C4-2B (cell line): Measurements from ENCODE around the gene WFDC1.

Source experiments
- H3K27ac ChIP-seq: fragments of 450-650 bp; 2 replicates; pipeline ENCODE4 v1.5.1; 2017
- ZFX ChIP-seq: fragments of 450-650 bp; IDR thresholded peaks from 2 replicates; pipeline ENCODE4 v1.6.1; 2017
- TF ChIP-seq, protein P1 (sequence below): fragments of 450-650 bp; conservative IDR thresholded peaks from 2 replicates; pipeline ENCODE4 v1.5.1; 2017; ENCODE audit warnings: mild to moderate bottlenecking

The WFDC1 gene

DNA sequence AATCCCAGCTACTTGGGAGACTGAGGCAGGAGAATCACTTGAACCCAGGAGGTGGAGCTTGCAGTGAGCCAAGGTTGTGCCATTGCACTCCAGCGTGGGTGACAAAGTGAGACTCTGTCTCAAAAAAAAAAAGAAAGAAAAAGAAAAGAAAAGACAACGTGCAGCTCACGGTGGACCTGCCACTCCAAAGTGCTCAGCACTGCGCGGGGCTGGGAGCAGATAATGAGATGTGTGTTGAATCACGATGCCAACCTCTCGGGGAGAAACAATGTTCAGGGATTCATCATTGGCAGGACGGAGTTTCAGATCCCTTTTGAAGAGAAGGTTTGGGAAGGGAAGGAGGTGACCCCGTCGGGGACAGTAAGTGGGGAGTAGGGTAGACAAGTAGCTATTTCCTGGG lies 19.2 kb downstream of the WFDC1 start:
- no peak for TF ChIP-seq ZFX
- TF ChIP-seq, protein P1, sequence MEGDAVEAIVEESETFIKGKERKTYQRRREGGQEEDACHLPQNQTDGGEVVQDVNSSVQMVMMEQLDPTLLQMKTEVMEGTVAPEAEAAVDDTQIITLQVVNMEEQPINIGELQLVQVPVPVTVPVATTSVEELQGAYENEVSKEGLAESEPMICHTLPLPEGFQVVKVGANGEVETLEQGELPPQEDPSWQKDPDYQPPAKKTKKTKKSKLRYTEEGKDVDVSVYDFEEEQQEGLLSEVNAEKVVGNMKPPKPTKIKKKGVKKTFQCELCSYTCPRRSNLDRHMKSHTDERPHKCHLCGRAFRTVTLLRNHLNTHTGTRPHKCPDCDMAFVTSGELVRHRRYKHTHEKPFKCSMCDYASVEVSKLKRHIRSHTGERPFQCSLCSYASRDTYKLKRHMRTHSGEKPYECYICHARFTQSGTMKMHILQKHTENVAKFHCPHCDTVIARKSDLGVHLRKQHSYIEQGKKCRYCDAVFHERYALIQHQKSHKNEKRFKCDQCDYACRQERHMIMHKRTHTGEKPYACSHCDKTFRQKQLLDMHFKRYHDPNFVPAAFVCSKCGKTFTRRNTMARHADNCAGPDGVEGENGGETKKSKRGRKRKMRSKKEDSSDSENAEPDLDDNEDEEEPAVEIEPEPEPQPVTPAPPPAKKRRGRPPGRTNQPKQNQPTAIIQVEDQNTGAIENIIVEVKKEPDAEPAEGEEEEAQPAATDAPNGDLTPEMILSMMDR: no peak
- no peak overlapping the region for H3K27ac ChIP-seq

DNA sequence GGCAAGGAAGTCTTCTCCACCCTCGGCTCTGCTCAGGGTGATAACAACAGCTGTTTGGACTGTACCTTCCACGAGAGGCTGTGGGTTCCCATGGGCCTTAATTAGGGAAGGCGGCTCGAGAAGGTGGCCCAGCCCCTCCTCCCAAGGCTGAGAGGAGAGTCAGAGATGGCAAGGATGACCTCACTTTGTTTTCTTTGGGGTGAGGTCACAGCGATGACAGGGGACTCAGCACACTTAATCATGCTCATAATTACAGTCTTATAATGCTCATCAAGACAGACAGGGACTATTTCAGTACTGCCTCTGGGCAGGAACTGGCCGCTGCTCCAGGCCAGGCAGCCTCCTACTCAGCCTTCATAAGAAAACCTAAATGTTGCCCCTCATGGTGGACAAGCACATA lies 19.7 kb downstream of the WFDC1 start:
- TF ChIP-seq ZFX: no peak
- TF ChIP-seq, protein P1: no peak
- H3K27ac ChIP-seq: no peak overlapping the region

DNA sequence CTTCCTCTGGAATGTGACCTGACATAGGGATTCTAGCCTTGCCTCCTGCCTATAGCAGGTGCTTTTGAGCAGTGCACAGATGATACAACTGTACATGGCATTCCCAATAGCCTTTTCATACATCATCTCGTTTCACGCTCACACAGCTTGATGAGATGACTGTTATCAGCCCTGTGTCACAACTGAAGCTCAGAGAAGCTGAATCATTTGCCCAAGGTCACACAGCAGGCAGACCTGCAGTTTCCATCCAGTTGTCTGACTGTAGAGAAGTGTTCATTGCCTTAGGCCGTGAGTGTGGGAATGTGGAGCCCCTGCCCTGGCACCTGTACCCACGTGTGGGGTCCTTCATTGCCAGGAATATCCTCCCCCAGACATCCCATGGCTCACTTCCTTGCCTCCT lies 20.1 kb downstream of the WFDC1 start:
- TF ChIP-seq, protein P1: no peak
- no peak overlapping the region for H3K27ac ChIP-seq

DNA sequence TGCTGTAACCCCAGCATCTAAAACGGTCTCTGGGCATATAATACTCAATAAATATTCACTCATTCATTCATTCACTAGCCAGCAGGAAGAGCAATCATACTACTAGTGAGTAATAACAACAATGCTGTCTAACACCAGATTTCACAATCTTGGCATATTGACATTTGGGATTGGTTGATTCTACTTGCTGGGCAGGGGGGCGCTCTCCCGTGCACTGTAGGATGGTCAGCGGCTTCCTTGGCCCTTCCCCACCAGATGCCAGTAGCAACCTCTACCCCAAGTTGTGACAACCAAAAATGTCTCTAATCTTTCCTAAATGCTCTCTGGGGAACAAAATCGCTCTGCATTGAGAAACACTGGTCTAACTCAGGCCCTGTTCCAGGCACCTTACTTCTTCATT lies 20.7 kb downstream of the WFDC1 start:
- TF ChIP-seq ZFX: no peak
- H3K27ac ChIP-seq: no peak overlapping the region

DNA sequence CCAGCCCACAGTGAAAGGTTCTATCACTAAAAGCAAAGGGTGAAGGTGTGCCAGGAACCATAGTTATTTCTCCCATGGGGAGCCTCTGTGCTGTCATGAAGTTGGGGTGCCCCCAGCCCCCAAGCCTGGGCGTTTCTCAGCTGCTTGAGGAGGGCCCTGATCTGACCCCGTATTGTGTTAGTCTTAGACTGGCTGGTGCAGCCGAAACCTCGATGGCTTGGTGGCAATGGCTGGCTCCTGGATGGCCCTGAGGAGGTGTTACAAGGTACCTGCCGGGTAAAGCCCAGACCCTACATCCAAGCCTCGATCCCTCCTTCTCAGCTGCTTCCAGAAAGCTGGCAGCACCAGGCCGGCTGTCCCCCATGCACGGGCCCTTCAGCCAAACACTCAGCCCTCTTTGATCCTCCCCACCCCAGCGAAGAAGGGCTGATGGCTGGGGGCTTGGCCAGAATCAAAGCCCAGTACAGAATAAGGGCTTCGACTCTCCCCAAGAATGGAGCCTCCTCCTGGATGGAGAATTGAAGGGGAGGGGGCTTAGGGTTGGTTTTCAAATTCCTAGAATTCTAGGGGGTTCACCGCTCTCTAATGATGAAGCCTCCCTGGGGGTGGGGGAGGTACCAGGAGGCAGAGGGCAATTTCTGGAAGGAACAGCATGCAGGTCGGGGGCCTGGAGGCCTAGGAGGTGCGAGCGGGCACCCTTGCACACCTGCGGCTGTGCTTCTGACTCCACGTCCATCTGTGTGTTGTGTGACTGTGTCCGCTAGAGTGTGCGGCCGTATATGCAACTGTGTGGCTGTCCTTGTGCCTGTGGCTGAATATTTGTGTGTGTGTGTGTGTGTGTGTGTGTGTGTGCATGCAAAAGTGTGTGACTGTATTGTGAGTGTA lies 23.7 kb downstream of the WFDC1 start:
- H3K27ac ChIP-seq: no peak overlapping the region
- TF ChIP-seq, protein P1: no peak
- TF ChIP-seq ZFX: no peak

DNA sequence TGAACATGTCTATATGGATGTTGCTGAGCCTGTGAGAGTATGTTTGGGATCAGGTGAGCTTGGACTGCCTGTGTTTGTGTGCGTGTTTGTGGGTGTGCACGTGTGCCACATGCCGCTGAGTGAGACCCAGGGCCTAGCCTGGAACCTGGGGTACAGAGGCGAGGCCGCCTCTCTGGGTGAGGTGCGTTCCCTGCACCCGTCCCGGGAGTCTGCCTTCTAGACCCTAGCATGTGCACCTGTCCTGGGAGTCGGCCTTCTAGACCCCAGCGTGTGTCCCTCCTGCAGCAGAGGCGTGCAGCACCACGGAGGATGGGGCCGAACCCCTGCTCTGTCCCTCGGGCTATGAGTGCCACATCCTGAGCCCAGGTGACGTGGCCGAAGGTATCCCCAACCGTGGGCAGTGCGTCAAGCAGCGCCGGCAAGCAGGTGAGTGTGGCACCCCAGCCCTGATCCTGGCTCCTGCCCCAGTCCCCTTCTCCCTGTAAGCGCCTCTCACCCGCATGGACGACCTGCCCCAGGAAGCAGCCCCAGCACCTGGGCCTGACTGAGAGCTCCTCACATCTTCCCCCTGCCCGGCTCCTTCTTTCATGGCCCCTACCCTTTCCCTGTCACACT lies 24.6 kb downstream of the WFDC1 start:
- TF ChIP-seq, protein P1: no peak
- no peak for TF ChIP-seq ZFX
- H3K27ac ChIP-seq: no peak overlapping the region

DNA sequence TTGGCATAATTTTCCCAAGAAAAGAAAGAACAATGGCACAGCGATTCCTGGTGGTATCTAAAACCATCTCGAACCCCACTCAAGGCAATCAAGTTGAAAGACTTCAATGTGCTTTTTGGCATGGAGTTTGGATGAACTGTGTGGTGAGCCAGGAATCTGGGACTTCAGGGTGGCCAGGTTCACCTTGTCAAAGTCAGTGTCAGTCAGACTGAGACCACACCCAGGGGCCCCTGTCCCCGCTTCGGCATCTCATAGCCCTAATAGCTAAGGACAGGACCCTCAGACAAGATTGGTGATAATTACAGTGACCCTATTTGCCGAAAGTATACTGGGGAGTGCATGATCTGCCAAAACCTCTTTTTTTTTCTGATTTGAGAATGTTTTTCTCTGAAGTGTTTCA lies 25.8 kb downstream of the WFDC1 start:
- no peak overlapping the region for H3K27ac ChIP-seq
- TF ChIP-seq ZFX: no peak
- TF ChIP-seq, protein P1: no peak
